ELR (cell line): ENCODE measurements around the gene GLT1D1.

ENCODE experiments used
- DNase-seq: peaks from one replicate; pipeline ENCODE4 v3.0.0-alpha.2; 2015; ENCODE audit warnings: low read depth

Gene GLT1D1

GRCh38 chr12:128969480-128970055 lies 116.3 kb downstream of the GLT1D1 start:
- no peak for DNase-seq

- no peak for DNase-seq
Observed at GRCh38 chr12:128970110-128970509, 116.8 kb downstream of the GLT1D1 start.

- no peak for DNase-seq
Observed at GRCh38 chr12:128970941-128971340, 117.7 kb downstream of the GLT1D1 start.

- no peak for DNase-seq
Observed at GRCh38 chr12:128971802-128972201, 118.5 kb downstream of the GLT1D1 start.

GRCh38 chr12:128973883-128974681 lies 120.8 kb downstream of the GLT1D1 start:
- DNase-seq, result no peak

- no peak for DNase-seq
Observed at GRCh38 chr12:128974881-128975280, 121.6 kb downstream of the GLT1D1 start.

- DNase-seq, result no peak
Observed at GRCh38 chr12:128976120-128976738, 123.0 kb downstream of the GLT1D1 start.

GRCh38 chr12:128977441-128977840 lies 124.2 kb downstream of the GLT1D1 start:
- DNase-seq, result no peak

GRCh38 chr12:128978067-128978466 lies 124.8 kb downstream of the GLT1D1 start:
- DNase-seq, result no peak

GRCh38 chr12:128980623-128981022 lies 127.3 kb downstream of the GLT1D1 start:
- no peak for DNase-seq

- no peak for DNase-seq
Observed at GRCh38 chr12:128981971-128982533, 128.8 kb downstream of the GLT1D1 start.

GRCh38 chr12:128982933-128983332 lies 129.7 kb downstream of the GLT1D1 start:
- DNase-seq, result no peak

- DNase-seq, result no peak
Observed at GRCh38 chr12:128983371-128983770, 130.1 kb downstream of the GLT1D1 start.

- DNase-seq, result no peak
Observed at GRCh38 chr12:128986957-128987356, 133.7 kb downstream of the GLT1D1 start.

GRCh38 chr12:128989287-128989686 lies 136.0 kb downstream of the GLT1D1 start:
- no peak for DNase-seq

GRCh38 chr12:128991716-128992115 lies 138.4 kb downstream of the GLT1D1 start:
- no peak for DNase-seq

GRCh38 chr12:128992116-128992515 lies 138.8 kb downstream of the GLT1D1 start:
- no peak for DNase-seq

GRCh38 chr12:128992550-128992949 lies 139.3 kb downstream of the GLT1D1 start:
- no peak for DNase-seq

GRCh38 chr12:128994856-128995255 lies 141.6 kb downstream of the GLT1D1 start:
- no peak for DNase-seq

GRCh38 chr12:128995619-128996018 lies 142.3 kb downstream of the GLT1D1 start:
- no peak for DNase-seq

GRCh38 chr12:129001826-129002225 lies 148.5 kb downstream of the GLT1D1 start:
- DNase-seq, result no peak

GRCh38 chr12:129002427-129002826 lies 149.1 kb downstream of the GLT1D1 start:
- DNase-seq, result no peak

GRCh38 chr12:129005416-129005815 lies 152.1 kb downstream of the GLT1D1 start:
- DNase-seq, result no peak
